Measurements from ENCODE around the gene ACSM2A.
"Not testable (repeated sequence)": the region's sequence is repeated elsewhere in the genome, so short reads cannot be mapped to it uniquely, and the experiment has no call there.

The ACSM2A gene

GRCh38 chr16:20451364-20451763 is at the start of gene ACSM2A:
TSS of gene ACSM2A (plus strand) at chr16:20451521. CDS start at chr16:20460115, 8,594 bp downstream.
- not testable (repeated sequence) for H3K27me3 Mint-ChIP-seq (ENCODE audit: low read depth); H3K9me3 Mint-ChIP-seq; H3K4me1 Mint-ChIP-seq; H3K36me3 Mint-ChIP-seq (ENCODE audit: low read depth)
- Mint-ChIP-seq H3K4me3 (peak within 1 kb of the TSS in 1 of 3 experiments; percentile 41), H3K27ac (peak within 1 kb of the TSS; percentile 63 to 88 (median 70))

GRCh38 chr16:20402651-20403050 is 48.7 kb upstream of the ACSM2A start:
- TF ChIP-seq CTCF (IDR thresholded peaks at IDR 0.05; ENCODE audit: unreplicated experiment in 3 of 3), result no peak
- no peak overlapping the region for H3K27ac Mint-ChIP-seq
- peaks cover 5% of the 10 kb centered on the region for H3K27me3 Mint-ChIP-seq (ENCODE audit: low read depth)
- no peaks in the 10 kb centered on the region for H3K36me3 Mint-ChIP-seq (ENCODE audit: low read depth)
- H3K9me3 Mint-ChIP-seq, result no peaks in the 10 kb centered on the region
- no peak overlapping the region for H3K4me3 Mint-ChIP-seq
- H3K4me1 Mint-ChIP-seq, result no peaks in the 10 kb centered on the region

GRCh38 chr16:20404637-20405036 is 46.7 kb upstream of the ACSM2A start, which contains the start of gene PDILT:
TSS of gene PDILT (minus strand) at chr16:20404737. CDS start at chr16:20399300, 5,437 bp downstream.
- no peak within 1 kb of the TSS for H3K27ac Mint-ChIP-seq
- TF ChIP-seq CTCF (IDR thresholded peaks at IDR 0.05; ENCODE audit: unreplicated experiment in 3 of 3), result no peak
- H3K9me3 Mint-ChIP-seq, result no peaks in the 10 kb centered on the region
- peaks cover 5% of the 10 kb centered on the region for H3K4me1 Mint-ChIP-seq
- no peaks in the 10 kb centered on the region for H3K36me3 Mint-ChIP-seq (ENCODE audit: low read depth)
- H3K27me3 Mint-ChIP-seq (ENCODE audit: low read depth), result peaks cover 7% of the 10 kb centered on the region
- no peak within 1 kb of the TSS for H3K4me3 Mint-ChIP-seq

GRCh38 chr16:20409398-20410120 is 41.8 kb upstream of the ACSM2A start, which contains the start of gene ACSM5:
TSS of gene ACSM5 (plus strand) at chr16:20409534. CDS start at chr16:20411485, 1,951 bp downstream.
- Mint-ChIP-seq H3K4me3 (no peak within 1 kb of the TSS), H3K27me3 (ENCODE audit: low read depth) (peaks cover 3% of the 10 kb centered on the region), H3K27ac (peak within 1 kb of the TSS; percentile 45 to 57 (median 50)), H3K9me3 (no peaks in the 10 kb centered on the region), H3K36me3 (ENCODE audit: low read depth) (no peaks in the 10 kb centered on the region), H3K4me1 (peaks cover 5% of the 10 kb centered on the region)
- TF ChIP-seq CTCF (IDR thresholded peaks at IDR 0.05; ENCODE audit: unreplicated experiment in 3 of 3), result no peak

GRCh38 chr16:20410121-20410723 is 41.1 kb upstream of the ACSM2A start:
- Mint-ChIP-seq H3K4me1 (peaks cover 5% of the 10 kb centered on the region), H3K9me3 (no peaks in the 10 kb centered on the region), H3K36me3 (ENCODE audit: low read depth) (no peaks in the 10 kb centered on the region), H3K27me3 (ENCODE audit: low read depth) (peaks cover 3% of the 10 kb centered on the region), H3K27ac (no peak overlapping the region), H3K4me3 (no peak overlapping the region)
- no peak for TF ChIP-seq CTCF (IDR thresholded peaks at IDR 0.05; ENCODE audit: unreplicated experiment in 3 of 3)

- peaks cover 3% of the 10 kb centered on the region for H3K27me3 Mint-ChIP-seq (ENCODE audit: low read depth)
- H3K4me1 Mint-ChIP-seq, result peaks cover 5% of the 10 kb centered on the region
These were observed 40.3 kb upstream of the ACSM2A start for GRCh38 chr16:20411055-20411454.

More at GRCh38 chr16:20411055-20411454, 40.3 kb upstream of the ACSM2A start:
- H3K4me3 Mint-ChIP-seq, result no peak overlapping the region
- no peaks in the 10 kb centered on the region for H3K9me3 Mint-ChIP-seq
- H3K27ac Mint-ChIP-seq, result no peak overlapping the region
- no peaks in the 10 kb centered on the region for H3K36me3 Mint-ChIP-seq (ENCODE audit: low read depth)
- no peak for TF ChIP-seq CTCF (IDR thresholded peaks at IDR 0.05; ENCODE audit: unreplicated experiment in 3 of 3)

Measured in nephron (organoid).